ENCODE results near the gene LSR.

- TF ChIP-seq CTCF (IDR thresholded peaks at IDR 0.05) (no peak), POLR2A (IDR thresholded peaks at IDR 0.05) (no peak)
Measured at GRCh38 chr19:35256566-35256965, 7.8 kb downstream of the LSR start.
